GM18951 (cell line): Measurements from ENCODE around the gene LITAF.

ENCODE experiments used
- POLR2A ChIP-seq: IDR thresholded peaks from 4 replicates; pipeline ENCODE4 v1.6.1; 2011; ENCODE audit warnings: mild to moderate bottlenecking; ENCODE audit not compliant: insufficient read length, insufficient read depth; ENCODE audit errors: extremely low read depth
- in situ Hi-C: fragments of 300-500 bp; cut with MboI; formaldehyde crosslinking; loops from one replicate; pipeline ENCODE4 v1.12.0; 2022; ENCODE audit warnings: low sequenced_read_pairs, mixed read lengths, inconsistent platforms; ENCODE audit not compliant: unreplicated experiment

LITAF gene

DNA sequence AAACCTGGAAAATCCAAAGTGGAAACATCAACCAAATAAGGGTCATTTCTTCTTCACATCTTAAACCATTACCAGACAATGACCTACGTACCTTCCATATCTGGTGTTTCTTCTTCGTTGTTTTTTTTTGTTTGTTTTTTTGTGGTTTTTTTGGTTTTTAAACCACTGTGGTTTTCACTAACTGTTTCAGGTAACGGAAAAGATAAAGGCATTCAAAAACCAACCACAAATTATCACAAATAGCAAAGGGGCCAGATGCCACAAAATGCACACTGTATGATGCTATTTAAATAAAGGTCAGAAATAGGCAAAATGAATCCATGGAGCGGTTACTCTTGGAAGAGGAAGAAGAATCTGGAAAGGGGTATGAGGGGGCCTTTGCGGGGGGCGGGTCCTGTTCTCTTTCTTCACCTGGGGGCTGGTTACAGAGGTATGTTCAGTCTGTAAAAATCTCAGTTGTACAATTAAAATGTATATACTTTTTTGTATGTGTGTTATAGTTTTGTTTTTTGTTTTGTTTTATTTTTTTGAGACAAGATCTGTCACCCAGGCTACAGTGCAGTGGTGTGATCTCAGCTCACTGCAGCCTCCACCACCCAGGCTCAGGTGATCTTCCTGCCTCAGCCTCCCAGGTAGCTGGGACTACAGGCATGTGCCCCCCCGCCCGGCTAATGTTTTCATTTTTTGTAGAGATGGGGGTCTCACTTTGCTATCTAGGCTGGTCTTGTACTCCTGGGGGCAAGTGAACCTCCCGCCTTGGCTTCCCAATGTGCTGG, 29.6 kb downstream of the LITAF start:
- in situ Hi-C loops: no loop called here
- no peak for TF ChIP-seq POLR2A

DNA sequence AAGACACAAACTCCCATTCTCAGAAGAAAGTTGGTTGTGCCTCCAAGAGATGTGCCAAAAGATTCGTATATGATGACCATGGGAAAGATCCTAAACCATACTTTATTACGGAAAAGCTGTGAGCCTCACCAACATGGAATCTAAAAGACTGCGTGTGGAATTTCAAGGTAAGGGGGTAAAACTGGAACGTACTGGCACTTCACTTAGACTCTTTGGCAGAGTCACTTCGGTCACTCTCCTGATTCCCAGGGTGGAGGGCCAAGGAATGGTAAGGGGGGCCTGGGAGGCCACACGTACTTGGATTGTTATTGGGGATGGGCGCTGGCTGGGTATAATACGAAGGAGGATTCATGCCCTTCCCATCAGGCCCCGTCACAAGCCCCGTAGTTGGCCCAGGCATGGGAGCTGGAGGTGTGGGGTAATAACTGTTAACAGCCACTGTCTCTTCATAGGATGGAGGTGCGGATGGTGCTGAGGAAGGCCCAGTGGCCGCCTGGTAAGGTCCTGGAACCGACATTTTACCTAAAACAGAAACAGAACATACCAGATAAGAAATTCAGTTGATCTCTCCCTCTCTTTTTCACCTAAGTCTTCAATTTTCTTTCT, 30.4 kb downstream of the LITAF start:
- no peak for TF ChIP-seq POLR2A
- in situ Hi-C loops: no loop called here

DNA sequence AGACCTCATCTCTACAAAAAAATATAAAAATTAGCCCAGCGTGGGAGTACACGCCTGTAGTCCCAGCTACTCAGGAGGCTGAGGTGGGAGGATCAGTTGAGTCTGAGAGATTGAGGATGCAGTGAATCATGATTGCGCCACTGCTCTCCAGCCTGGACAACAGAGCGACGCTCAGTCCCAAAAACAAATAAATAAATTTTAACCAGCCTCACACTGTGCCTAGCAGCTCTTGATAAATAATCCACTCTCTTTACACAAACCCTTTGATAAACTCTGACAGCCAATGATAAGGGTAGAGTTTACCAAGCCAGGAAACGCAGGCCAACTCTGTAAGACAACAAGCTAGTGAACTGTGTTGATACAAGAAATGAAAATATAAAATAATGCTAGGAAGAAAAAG, 32.7 kb downstream of the LITAF start:
- in situ Hi-C loops: no loop called here
- no peak for TF ChIP-seq POLR2A

DNA sequence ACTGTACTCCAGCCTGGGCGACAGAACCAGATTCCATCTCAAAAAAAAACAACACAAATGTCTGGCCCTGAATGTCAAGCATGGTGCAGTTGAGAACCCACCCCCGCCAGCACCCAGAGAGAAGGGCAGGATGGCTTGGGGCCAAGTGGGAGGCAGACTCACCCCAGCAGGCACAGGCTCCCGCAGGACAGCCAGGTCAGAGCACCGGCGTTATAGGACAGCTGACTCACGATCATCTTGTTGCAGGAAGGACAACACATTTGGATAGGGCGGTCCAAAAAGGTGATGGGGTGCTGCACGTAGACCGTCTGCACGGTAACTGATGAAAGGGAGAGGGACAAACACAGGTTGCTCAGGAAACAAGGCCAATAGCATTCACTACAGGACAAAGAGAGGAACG, 33.3 kb downstream of the LITAF start:
- in situ Hi-C loops: no loop called here
- TF ChIP-seq POLR2A: no peak

DNA sequence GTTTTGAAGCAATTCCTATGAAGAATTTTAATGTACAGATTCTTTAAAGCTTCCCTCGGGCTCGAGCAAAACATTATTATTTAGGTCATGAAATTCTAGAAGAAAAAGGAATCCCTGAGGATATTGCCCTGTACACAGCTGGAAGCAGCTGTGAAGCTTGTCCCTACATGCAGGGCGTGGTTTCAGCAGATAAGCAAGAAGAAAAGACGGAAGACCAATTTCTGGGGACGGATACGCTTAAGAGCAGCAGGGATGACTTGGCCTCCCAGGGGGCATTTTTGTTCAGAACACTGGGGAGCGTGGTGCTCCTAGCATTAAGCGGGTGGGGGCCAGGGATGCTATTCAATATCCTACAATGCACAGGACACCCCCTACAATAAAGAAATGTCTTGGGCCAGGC, 34.3 kb downstream of the LITAF start:
- no peak for TF ChIP-seq POLR2A
- in situ Hi-C loops: no loop called here

DNA sequence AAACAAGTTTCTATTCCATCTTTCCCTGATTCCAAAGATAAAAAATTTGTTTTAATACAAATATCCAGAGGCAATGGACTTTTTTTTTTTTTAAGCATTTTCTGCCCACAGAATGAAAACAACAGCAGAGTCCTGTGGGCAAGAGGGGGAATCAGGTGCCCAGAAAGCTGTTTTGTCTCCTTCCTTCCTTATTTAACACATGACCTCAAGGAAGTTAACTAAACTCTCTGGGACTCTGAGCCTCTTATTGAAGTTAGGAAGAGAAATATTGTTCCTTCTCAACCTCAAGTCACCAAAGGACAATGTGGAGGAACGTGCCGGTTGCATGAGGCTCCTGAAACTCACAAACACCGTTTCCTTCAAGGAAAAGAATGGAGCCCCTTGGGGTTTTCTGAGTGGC, 34.9 kb downstream of the LITAF start:
- TF ChIP-seq POLR2A: no peak
- in situ Hi-C loops: no loop called here

DNA sequence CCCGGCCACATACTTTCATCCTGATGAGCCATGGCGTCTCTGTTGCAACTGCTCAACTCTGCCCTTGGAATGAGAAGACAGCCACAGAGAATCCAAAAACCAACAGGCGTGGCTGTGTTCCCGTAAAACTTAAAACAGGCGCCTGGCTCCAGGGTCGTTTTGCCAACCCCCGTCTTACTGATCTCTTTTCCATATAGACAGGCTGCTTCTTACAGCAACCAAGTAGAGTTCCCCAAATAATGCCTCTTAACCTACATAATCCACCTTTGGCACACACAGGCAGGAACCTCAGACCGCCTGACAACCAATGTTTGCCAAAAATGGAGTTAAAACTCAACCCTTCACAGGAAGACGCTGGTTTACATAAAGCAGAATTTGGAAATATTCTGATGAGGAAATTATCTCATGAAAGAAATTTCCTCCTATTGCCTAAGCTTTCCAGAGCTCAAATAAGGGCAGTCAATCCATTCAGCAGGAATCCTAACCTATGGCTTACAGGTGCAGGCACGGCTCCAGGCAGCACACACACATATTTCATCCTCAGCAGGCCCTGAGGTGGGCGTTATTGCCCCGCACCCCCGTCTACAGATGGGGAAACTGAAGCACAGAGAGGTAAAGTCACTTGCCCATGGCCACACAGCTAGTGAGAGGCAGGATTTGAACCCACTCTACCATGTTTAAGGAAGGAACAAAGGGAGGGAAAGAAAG, 35.8 kb downstream of the LITAF start:
- TF ChIP-seq POLR2A: no peak
- in situ Hi-C loops: no loop called here

DNA sequence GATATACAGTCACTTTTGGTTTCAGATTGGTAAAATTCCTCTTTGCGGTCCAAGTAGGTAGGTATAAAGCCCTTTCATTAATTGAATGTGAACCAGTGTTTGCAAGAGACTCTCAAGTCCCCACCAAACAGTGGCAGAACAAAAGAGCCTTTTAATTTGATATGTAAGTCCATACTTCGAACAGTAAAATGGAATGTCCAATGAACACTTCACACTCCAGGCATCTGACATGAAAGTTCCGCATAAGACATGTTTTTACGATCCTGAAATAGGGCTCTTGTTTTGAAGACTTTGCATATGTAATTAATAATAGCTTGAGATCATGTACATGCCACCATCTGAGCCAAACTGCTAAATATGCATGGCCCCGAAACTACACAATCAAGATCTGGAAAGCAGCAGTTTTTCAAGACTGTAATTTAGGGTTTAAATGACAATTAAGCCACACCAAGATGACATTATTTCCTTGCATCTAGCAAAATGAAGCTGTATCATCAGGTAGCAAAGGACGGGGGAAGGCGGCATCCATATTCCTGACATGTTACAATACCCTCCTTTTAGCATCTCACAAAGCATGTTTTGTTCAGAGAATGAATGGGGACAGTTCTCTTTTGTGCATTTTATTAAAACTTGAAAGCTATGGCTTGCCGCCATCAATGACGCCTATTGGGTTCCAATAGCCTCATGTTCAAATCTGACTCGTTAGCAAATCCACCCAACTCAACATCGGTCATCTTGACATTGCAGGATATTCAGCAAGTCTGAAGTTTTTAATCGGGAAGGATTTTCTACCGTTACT, 39.4 kb downstream of the LITAF start:
- no peak for TF ChIP-seq POLR2A
- in situ Hi-C loops: no loop called here

DNA sequence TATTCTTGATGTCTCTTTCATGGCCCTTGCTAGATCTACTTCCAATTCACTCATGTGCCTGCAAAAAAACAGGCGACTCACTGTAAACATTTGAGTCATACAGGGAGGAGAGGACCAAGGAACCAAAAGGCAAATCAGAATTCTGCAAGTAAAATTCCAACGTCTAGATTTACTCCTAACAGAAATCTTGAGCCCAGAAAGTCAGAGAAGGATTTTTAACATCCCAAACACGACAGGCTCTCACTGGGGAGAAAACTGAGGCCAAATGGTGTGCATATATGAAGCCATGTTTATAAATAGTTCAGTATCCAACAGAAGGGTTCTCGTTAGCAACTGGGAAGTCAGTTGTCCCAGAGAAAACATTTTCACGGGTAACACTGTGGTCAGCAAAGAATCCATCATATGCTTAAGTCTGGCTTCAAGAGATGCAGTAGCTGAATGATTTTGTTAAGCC, 40.1 kb downstream of the LITAF start:
- TF ChIP-seq POLR2A: no peak

DNA sequence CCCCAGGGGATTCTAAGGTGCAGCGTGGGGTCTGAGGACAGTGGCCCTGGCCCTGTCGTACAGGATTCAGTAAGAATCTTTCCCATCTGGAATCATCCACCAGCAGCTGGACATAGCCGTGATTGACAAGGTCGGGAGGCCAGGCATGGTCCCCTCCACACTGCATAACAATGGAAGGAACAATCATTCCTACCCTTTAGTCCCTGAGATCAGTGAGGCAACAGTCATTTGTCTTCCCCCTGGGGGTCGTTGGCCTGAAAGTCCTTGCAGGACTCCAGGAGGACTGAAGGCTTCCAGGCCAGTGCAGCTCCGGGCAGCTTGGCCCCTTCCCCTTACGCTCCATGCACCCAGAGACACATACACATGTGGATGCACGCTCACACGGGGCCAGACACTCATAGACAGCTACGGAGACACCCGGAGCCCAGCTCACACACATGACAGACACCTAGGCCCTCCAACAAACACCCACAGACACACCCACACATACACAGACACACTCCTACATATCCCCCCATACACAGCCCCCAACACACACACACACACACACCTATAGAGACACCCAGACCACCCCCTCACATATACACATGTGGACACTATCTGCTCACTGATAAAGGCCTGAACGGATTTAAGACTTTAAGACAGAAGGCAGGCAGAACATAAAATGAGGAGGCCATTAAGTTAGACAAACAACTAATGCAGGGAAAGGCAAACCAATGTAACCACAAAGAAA, 42.9 kb downstream of the LITAF start:
- in situ Hi-C loops: no loop called here
- no peak for TF ChIP-seq POLR2A

More for the DNA sequence above, 40.1 kb downstream of the LITAF start:
- in situ Hi-C loops: no loop called here

DNA sequence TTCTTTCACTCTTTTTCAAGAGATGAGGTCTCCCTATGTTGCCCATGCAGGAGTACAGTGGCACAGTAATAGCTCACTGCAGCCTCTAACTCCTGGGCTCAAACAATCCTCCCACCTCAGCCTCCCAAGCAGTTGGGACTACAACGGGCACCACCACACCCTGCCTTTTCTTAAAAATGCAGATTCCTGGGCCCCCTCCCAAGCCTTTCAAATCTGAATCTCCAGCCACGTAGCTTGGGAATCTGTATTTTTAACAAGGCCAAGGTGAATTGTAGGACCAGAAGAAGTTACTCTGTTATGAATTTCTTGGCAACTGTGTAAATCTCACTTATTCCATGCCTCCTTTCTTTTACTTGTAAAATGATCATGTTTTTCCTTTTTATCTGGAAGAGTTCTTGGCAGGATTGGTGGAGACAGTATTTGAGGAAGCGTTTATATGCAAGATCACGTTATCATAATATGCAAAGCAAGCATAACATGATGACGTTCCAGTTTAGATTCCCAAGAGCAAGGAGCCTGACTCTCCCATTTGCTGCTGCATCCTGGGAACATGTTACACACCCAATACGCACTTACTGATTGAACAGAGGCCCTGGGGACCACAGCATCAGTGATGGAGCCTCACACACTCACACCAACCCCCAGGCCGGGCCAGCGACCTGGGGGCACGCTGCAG, 44.5 kb downstream of the LITAF start:
- in situ Hi-C loops: no loop called here
- TF ChIP-seq POLR2A: no peak

DNA sequence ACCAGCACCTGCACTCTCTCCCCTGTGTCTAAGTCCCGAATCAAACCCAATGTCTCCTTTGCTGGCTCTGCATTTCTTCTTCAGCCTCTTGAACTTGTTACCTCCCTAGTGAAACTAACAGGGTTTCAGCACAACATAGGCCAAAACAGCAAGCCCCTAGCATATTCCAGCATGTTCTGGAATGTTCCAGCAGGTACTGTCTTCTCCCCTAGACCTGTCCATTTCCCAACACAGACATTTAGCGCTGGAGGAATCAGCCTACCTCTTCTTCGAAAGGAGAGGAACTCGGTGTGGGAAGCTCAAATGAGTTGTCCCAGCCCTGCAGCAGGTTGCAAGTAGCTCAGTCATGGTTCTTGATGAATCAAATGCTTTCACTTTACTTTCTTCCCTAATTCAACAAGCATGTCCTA, 47.1 kb downstream of the LITAF start:
- no peak for TF ChIP-seq POLR2A
- in situ Hi-C loops: no loop called here
